ENCODE measurements around the gene SPNS2.

GRCh38 chr17:4587803-4588202, 89.1 kb downstream of the SPNS2 start:
- TF ChIP-seq SIN3A (IDR thresholded peaks at IDR 0.05; ENCODE audit: borderline replicate concordance, low read depth, low read length) = no peak
- TF ChIP-seq, protein P1, sequence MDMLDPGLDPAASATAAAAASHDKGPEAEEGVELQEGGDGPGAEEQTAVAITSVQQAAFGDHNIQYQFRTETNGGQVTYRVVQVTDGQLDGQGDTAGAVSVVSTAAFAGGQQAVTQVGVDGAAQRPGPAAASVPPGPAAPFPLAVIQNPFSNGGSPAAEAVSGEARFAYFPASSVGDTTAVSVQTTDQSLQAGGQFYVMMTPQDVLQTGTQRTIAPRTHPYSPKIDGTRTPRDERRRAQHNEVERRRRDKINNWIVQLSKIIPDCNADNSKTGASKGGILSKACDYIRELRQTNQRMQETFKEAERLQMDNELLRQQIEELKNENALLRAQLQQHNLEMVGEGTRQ (IDR thresholded peaks at IDR 0.05; ENCODE audit: borderline replicate concordance, low read depth, low read length) = peak; percentile 12; the same call in 1 of the 2 replicates
- TF ChIP-seq GABPA (IDR thresholded peaks at IDR 0.05; ENCODE audit: low read depth) = no peak
- peak; percentile 92 for TF ChIP-seq CHD2 (IDR thresholded peaks at IDR 0.05; ENCODE audit: low read length, partially characterized antibody)
- no peak for TF ChIP-seq CTCF (IDR thresholded peaks at IDR 0.05)
- TF ChIP-seq NRF1 (IDR thresholded peaks at IDR 0.05; ENCODE audit: low read depth, low read length) = no peak

Measured in SK-N-SH (cell line).